Kidney epithelial cell (primary cell): Measurements from ENCODE around the gene HOXB1. TPM values are rescaled to one million over a fixed set of nuclear protein-coding genes. Genes with fewer than 3 reads are reported as not detected.

Experiments
- DNase-seq: peaks from one replicate; pipeline ENCODE4 v3.0.0-alpha.2; 2010; ENCODE audit warnings: low read depth
- H3K27me3 ChIP-seq: 2 replicates; pipeline ENCODE4 v1.6.0; 2011; ENCODE audit warnings: low read length; ENCODE audit not compliant: control insufficient read depth, insufficient read depth
- H3K36me3 ChIP-seq: 2 replicates; pipeline ENCODE4 v1.5.1; 2011; ENCODE audit warnings: low read length; ENCODE audit not compliant: control insufficient read depth, insufficient read depth
- H3K4me3 ChIP-seq: 2 replicates; pipeline ENCODE4 v1.5.1; 2011; ENCODE audit warnings: low read depth, mild to moderate bottlenecking, control low read depth, low read length
- total RNA-seq: library from RNA; depleted of rRNA; stranded (reverse); fragments of >200 nt; gene quantifications from 2 replicates; pipeline ENCODE4 v1.2.3, GENCODE V29; 2015
- TF ChIP-seq, protein P1 (sequence below): IDR thresholded peaks from 2 replicates; pipeline ENCODE4 v1.5.1; 2011; ENCODE audit warnings: mild to moderate bottlenecking, moderate library complexity, low read length, control low read depth, inconsistent platforms; ENCODE audit not compliant: insufficient read depth, poor library complexity, severe bottlenecking

HOXB1 gene
- total RNA-seq, 1 donor from 2014 or later, result not detected

DNA sequence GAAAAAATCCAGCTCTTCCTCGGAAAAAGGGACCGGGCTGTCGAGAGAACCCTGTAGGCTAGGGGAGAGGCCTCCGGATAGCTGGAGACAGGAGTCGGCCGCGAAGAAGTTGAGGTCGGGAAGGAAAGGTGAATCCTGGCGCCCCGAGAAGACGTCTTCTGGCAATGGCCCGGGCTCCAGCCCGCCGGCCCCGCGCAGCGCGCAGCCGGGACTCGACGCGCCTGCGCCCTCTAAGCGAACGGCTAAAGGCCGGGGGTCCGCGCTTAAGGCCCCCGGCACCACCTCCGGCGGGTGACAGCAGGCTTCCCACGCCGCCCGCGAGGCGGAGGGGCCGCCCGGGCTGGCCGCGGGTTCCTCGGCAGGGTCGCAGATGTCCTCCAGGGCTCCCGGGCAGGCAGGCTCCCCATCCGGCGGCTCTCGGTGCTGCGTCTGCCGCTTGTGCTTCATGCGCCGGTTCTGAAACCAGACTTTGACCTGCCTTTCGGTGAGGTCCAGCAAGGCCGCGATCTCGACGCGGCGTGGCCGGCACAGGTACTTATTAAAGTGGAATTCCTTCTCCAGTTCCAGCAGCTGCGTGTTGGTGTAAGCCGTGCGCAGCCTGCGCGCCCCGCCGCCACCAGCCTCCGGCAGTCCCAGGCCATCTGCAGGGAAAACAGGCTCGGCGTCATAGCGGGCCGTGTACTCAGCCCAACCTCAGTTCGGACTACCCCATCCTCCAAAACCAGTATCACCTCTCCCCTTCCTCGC lies 12.5 kb upstream of the HOXB1 start:
- H3K36me3 ChIP-seq, result peaks cover 5% of the 10 kb centered on the region
- H3K4me3 ChIP-seq, result peak overlapping the region; percentile 87
- TF ChIP-seq, protein P1, sequence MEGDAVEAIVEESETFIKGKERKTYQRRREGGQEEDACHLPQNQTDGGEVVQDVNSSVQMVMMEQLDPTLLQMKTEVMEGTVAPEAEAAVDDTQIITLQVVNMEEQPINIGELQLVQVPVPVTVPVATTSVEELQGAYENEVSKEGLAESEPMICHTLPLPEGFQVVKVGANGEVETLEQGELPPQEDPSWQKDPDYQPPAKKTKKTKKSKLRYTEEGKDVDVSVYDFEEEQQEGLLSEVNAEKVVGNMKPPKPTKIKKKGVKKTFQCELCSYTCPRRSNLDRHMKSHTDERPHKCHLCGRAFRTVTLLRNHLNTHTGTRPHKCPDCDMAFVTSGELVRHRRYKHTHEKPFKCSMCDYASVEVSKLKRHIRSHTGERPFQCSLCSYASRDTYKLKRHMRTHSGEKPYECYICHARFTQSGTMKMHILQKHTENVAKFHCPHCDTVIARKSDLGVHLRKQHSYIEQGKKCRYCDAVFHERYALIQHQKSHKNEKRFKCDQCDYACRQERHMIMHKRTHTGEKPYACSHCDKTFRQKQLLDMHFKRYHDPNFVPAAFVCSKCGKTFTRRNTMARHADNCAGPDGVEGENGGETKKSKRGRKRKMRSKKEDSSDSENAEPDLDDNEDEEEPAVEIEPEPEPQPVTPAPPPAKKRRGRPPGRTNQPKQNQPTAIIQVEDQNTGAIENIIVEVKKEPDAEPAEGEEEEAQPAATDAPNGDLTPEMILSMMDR, result no peak
- no peaks in the 10 kb centered on the region for H3K27me3 ChIP-seq
- DNase-seq, result no peak

DNA sequence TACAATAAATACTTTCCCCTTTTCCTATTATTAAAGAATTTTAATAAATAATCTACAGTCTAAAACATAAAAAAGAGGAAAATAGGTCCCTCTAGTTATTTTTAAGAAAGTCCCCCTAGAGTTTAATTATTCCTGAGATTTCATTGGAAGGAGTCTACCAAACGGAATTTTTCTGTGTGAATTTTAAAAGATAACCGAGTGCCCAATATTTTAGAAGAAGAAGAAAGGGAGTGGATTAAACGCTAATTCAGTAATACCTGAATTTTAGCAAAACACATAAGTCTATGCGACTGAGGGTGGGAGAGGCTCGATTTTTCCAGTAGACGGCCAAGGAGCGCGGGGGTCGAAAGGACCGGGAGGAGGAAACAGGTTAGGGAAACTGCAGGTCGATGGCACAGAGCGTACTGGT lies 11.9 kb upstream of the HOXB1 start:
- H3K4me3 ChIP-seq, result peak overlapping the region; percentile 87
- TF ChIP-seq, protein P1, result no peak
- H3K27me3 ChIP-seq, result no peaks in the 10 kb centered on the region

DNA sequence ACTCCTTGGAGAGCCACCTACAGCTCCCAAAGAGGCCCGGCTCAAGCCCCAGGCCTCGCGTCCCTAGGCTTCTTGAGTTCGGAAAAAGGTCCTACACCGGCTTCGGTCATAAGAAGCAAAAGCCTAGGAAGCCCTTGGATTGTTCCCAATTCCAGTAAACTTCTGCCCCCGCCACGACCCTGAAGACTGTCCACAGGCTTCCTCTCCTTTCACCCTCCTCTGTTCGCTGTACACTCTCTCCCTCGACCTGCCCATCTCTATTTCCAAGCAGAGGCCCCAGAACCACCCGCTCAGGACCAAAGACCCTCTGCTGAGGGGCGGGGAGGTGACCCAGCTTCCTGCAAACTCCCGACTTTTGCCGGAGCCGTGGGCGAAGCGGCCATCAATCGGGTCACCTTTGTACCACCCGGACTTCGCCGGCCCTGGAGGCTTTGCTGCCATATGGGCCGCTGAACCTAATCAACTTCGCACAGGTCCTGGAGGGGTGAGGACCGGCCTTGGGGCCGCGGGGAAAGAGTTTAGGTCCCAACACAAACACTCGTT lies 11.4 kb upstream of the HOXB1 start:
- Histone ChIP-seq H3K4me3 (peak overlapping the region; percentile 87), H3K27me3 (no peaks in the 10 kb centered on the region), H3K36me3 (peaks cover 5% of the 10 kb centered on the region)
- no peak for DNase-seq
- TF ChIP-seq, protein P1, result no peak

More for the DNA sequence above, 11.9 kb upstream of the HOXB1 start:
- H3K36me3 ChIP-seq, result peaks cover 5% of the 10 kb centered on the region
- DNase-seq, result no peak

DNA sequence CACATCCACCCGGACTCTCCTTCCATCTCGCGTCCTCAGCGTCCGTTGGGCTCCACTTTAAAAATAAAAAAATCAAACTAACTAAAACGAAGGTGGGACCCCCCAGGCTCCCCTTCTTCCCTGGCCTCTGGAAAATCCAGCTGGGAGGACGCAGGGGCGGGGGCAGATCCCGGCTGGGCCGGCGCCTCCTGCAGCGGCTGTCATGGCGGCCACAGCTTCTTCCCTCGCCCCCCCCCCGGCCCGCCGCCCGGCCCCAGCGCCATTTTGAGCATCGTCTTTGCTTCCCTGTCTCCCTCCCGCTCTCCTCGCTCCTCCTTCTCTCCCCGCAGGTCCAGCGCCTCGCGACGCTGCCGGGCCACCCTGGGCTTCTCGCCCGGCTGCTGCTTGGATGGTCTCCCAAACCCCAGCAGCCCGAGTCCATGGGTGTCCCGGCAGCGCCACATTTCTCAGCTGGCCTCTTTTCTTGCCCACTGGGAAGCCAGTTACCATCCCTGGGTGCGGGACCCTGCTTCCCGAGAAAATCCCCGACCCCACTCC lies 10.8 kb upstream of the HOXB1 start:
- TF ChIP-seq, protein P1, result no peak
- Histone ChIP-seq H3K36me3 (peaks cover 5% of the 10 kb centered on the region), H3K27me3 (no peaks in the 10 kb centered on the region), H3K4me3 (peak overlapping the region; percentile 87)
- no peak for DNase-seq

DNA sequence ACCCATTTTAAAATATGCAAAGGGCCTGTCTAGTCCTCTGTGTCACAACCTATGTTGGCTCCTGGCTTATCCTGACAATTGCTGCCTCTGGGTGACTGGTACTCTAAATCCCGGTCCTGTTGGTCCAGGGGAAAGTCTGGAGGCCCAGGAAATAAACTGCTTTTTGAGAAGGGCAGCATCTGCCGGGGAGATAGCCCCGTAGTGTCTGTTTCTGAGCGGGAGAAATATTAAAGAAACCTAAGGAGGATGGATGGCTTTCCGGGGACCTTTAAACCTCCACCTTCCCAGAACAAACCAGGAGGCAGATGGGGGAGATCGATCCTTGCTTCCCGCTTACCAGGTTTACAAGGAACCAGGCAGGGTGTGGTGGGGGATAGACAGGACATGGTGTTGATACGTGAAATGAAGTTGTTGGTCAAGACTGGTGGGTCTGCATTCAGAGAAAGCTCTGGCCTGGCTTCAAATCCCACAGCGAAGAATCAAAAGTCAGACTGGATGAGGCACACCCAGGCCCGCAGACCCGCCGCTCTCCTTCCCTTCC lies 10.3 kb upstream of the HOXB1 start:
- Histone ChIP-seq H3K27me3 (no peaks in the 10 kb centered on the region), H3K4me3 (peak overlapping the region; percentile 87), H3K36me3 (peaks cover 5% of the 10 kb centered on the region)
- TF ChIP-seq, protein P1, result no peak
- no peak for DNase-seq
